Measurements from ENCODE around the gene TMEM236.

TMEM236 gene

DNA sequence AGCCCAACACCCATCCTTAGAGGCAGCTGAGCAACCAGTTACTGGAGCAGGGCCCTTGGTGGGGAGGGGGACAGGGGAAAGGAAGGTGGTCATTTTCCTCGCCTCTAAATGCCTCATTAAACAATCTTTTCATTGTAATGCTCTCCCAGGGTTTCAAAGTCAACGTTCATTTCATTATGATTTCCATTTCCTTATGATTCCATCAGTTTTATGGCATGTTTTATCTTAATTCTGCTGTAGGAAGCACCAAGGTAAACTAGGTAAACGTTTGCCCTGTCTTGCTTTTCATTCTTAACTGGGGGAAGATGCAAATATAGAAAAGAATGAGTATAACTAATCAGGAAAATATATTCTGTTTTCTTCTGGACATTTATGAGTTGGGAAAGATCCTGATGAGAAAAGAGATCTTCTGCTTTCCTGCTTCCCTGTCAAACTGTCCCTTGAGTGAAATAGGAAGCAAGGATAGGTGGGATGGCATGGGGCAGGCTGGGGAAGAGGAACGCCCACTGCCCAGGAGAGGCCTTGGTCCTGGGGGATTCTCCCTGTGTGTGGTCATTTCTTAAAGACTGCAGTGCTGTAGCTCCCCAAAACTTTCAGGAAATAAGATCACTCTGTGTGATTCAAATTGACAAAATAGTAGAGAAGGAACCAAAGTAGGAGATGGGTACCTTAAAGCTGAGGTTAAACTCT lies 20.5 kb upstream of the TMEM236 start:
- Histone ChIP-seq H3K27me3 (ENCODE audit: control insufficient read depth, low read length) (no peaks in the 10 kb centered on the region), H4K20me1 (ENCODE audit: control insufficient read depth, insufficient read depth, low read depth, low read length) (no peaks in the 10 kb centered on the region), H3K9me3 (ENCODE audit: control insufficient read depth, insufficient read depth, low read length) (no peaks in the 10 kb centered on the region), H3K79me2 (ENCODE audit: control insufficient read depth, low read length) (no peaks in the 10 kb centered on the region), H3K4me2 (ENCODE audit: low read length) (no peak overlapping the region), H3K36me3 (ENCODE audit: control insufficient read depth, low read length) (no peaks in the 10 kb centered on the region), H3K4me1 (ENCODE audit: control insufficient read depth, low read length) (no peaks in the 10 kb centered on the region), H3F3A (ENCODE audit: control insufficient read depth, insufficient read depth) (no peaks in the 10 kb centered on the region), H3K9me2 (replicated peaks; ENCODE audit: control insufficient read depth, low read length) (no peaks in the 10 kb centered on the region), H3K27ac (ENCODE audit: low read depth, low read length) (no peak overlapping the region), H3K4me3 (ENCODE audit: low read length) (no peak overlapping the region)
- no peak for TF ChIP-seq EZH2phosphoT487 (IDR thresholded peaks at IDR 0.05; ENCODE audit: borderline replicate concordance, low read length)
- TF ChIP-seq, protein P1, sequence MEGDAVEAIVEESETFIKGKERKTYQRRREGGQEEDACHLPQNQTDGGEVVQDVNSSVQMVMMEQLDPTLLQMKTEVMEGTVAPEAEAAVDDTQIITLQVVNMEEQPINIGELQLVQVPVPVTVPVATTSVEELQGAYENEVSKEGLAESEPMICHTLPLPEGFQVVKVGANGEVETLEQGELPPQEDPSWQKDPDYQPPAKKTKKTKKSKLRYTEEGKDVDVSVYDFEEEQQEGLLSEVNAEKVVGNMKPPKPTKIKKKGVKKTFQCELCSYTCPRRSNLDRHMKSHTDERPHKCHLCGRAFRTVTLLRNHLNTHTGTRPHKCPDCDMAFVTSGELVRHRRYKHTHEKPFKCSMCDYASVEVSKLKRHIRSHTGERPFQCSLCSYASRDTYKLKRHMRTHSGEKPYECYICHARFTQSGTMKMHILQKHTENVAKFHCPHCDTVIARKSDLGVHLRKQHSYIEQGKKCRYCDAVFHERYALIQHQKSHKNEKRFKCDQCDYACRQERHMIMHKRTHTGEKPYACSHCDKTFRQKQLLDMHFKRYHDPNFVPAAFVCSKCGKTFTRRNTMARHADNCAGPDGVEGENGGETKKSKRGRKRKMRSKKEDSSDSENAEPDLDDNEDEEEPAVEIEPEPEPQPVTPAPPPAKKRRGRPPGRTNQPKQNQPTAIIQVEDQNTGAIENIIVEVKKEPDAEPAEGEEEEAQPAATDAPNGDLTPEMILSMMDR (IDR thresholded peaks at IDR 0.05; ENCODE audit: low read depth, low read length, poor library complexity, severe bottlenecking), result no peak

DNA sequence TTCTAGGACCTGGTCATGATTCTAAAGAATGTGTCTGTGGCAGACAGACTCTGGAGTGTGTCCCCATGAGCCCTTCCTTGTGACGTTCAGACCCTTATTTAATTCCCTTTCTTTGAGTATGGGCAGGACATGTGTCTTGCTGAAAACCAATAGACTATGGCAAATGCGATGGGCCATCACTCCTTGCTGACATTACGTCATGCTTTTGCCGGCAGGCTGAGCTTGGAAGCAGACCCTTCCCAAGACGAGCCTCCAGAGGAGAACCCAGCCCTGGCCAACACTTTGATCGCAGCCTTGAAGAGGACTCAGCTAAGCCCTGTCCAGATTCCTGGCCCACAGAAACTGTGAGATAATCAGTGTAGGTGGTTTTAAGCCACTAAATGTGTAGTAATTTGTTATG lies 18.4 kb upstream of the TMEM236 start:
- Histone ChIP-seq H3K4me1 (ENCODE audit: control insufficient read depth, low read length) (no peaks in the 10 kb centered on the region), H3K36me3 (ENCODE audit: control insufficient read depth, low read length) (no peaks in the 10 kb centered on the region), H3K9me3 (ENCODE audit: control insufficient read depth, insufficient read depth, low read length) (no peaks in the 10 kb centered on the region), H3K4me3 (ENCODE audit: low read length) (no peak overlapping the region), H3K27me3 (ENCODE audit: control insufficient read depth, low read length) (no peaks in the 10 kb centered on the region), H3K27ac (ENCODE audit: low read depth, low read length) (no peak overlapping the region), H4K20me1 (ENCODE audit: control insufficient read depth, insufficient read depth, low read depth, low read length) (no peaks in the 10 kb centered on the region), H3K9me2 (replicated peaks; ENCODE audit: control insufficient read depth, low read length) (no peaks in the 10 kb centered on the region), H3K4me2 (ENCODE audit: low read length) (no peak overlapping the region), H3F3A (ENCODE audit: control insufficient read depth, insufficient read depth) (no peaks in the 10 kb centered on the region), H3K79me2 (ENCODE audit: control insufficient read depth, low read length) (no peaks in the 10 kb centered on the region)
- TF ChIP-seq, protein P1 (IDR thresholded peaks at IDR 0.05; ENCODE audit: low read depth, low read length, poor library complexity, severe bottlenecking), result no peak
- TF ChIP-seq EZH2phosphoT487 (IDR thresholded peaks at IDR 0.05; ENCODE audit: borderline replicate concordance, low read length), result no peak

DNA sequence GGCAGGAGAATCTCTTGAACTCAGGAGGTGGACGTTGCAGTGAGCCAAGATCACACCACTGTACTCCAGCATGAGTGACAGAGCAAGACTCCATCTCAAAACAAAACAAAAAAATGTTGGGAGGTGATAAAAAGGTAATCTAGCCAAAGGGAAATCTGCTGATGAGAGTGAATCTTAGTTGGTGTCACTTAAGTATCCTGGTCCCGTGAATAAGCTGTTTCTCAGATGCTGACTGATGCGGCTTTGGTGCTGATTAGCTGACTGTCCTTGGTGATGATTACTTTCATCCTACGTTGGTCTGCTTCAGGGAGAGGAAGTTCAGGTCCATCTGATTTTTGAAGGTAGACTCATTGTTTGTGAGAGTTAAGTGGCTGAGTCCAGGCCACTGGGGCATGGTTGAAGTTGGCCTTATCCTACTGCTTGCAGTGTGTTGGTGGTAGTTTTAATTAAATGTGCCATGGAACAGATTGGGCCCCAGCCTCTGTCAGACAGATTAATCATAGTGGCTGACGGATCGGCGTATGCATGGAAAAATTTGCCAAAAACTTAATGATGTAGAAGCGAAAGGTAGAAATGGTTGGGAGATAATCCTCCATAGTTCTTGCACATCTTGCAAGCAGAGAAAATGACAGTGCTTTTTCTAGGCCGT lies 17.4 kb upstream of the TMEM236 start:
- Histone ChIP-seq H4K20me1 (ENCODE audit: control insufficient read depth, insufficient read depth, low read depth, low read length) (no peaks in the 10 kb centered on the region), H3K27me3 (ENCODE audit: control insufficient read depth, low read length) (no peaks in the 10 kb centered on the region), H3F3A (ENCODE audit: control insufficient read depth, insufficient read depth) (no peaks in the 10 kb centered on the region), H3K9me2 (replicated peaks; ENCODE audit: control insufficient read depth, low read length) (no peaks in the 10 kb centered on the region), H3K4me2 (ENCODE audit: low read length) (no peak overlapping the region), H3K79me2 (ENCODE audit: control insufficient read depth, low read length) (no peaks in the 10 kb centered on the region), H3K4me1 (ENCODE audit: control insufficient read depth, low read length) (no peaks in the 10 kb centered on the region), H3K36me3 (ENCODE audit: control insufficient read depth, low read length) (no peaks in the 10 kb centered on the region), H3K27ac (ENCODE audit: low read depth, low read length) (no peak overlapping the region), H3K9me3 (ENCODE audit: control insufficient read depth, insufficient read depth, low read length) (no peaks in the 10 kb centered on the region), H3K4me3 (ENCODE audit: low read length) (no peak overlapping the region)
- TF ChIP-seq, protein P1 (IDR thresholded peaks at IDR 0.05; ENCODE audit: low read depth, low read length, poor library complexity, severe bottlenecking), result no peak
